ENCODE data around the gene NPHS2. TPM values are rescaled to one million over a fixed set of nuclear protein-coding genes. Genes with fewer than 3 reads are reported as not detected.

The NPHS2 gene
- polyA plus RNA-seq (2012; ENCODE audit: low read depth, missing spikeins): not detected

DNA sequence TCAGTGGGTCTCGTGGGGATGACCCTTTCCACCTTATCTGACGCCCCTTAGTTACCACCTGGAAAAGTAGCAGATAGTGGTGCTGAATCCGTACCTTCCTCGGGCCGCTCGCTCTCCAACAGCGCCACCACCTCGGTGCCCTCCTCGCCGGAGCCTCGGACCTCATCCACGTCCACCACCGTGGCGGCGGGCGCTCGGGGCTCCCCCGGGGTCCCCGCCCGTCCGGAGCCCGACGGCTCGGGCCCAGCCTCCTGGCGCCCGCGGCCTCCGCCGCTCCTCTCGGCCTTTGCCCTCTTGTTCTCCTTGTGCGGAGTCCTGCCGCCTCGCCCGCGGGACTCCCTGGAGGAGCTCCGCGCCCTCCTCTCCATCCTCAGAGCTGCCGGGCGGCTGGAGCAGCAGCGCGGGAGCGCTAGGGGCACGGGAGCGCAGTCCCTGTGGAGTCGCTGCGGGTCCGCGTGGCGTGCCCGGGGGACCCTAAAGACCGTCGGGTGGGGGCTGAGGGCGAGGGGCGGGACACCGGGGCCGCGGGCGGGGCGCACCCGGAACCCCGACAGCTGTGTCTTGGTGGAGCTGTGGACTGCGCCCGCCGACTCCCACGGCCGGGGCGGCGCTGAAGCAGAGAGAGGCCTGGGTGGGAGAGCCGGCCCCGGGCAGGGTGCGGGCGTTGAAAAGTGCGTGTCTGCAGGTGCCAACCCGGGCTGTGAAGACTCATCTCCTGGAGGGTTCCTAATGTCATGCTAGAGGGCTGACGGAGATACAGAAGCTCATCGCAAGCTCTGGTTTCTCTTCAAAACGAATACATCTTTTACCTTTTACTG is at the start of gene NPHS2:
TSS of gene NPHS2 (minus strand) at position 452 of the 818 bp plus-strand sequence. CDS start at position 368, 84 bp downstream.
- no peak for FAIRE-seq
- TF ChIP-seq TAF1 (IDR thresholded peaks at IDR 0.05; ENCODE audit: low read depth, low read length): no peak
- no peak for TF ChIP-seq SPI1 (IDR thresholded peaks at IDR 0.05; ENCODE audit: low read depth, low read length)
- TF ChIP-seq PAX5 (IDR thresholded peaks at IDR 0.05; ENCODE audit: insufficient read depth, low read length, severe bottlenecking): no peak
- TF ChIP-seq POLR2AphosphoS5 (IDR thresholded peaks at IDR 0.05; ENCODE audit: low read depth, low read length): no peak
- TF ChIP-seq POU2F2 (IDR thresholded peaks at IDR 0.05; ENCODE audit: low read depth, low read length): no peak
- no peak for TF ChIP-seq POLR2A (IDR thresholded peaks at IDR 0.05; ENCODE audit: low read depth, low read length)
- DNase-seq (ENCODE audit: insufficient read length, low spot score): no peak

DNA sequence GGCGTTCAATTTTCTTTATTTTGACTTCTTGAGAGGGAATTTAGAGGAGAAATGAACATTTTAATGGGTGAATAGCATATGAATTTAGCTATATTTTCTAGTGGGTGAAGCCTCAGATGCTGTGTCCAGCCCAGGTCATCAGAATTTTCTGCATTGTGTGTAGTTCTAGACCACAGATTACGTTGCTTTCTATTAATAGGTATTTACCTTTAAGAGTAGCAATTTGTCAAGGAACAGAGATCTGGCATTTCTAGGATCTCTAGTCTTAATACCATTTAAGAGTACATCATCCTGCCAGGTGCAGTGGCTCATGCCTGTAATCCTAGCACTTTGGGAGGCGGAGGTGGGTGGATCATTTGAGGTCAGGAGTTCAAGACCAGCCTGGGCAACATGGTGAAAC is 36.6 kb upstream of the NPHS2 start:
- no peak for DNase-seq (ENCODE audit: insufficient read length, low spot score)
- TF ChIP-seq SPI1 (IDR thresholded peaks at IDR 0.05; ENCODE audit: low read depth, low read length): no peak
- TF ChIP-seq POLR2A (IDR thresholded peaks at IDR 0.05; ENCODE audit: low read depth, low read length): no peak
- TF ChIP-seq POLR2AphosphoS5 (IDR thresholded peaks at IDR 0.05; ENCODE audit: low read depth, low read length): no peak
- TF ChIP-seq TAF1 (IDR thresholded peaks at IDR 0.05; ENCODE audit: low read depth, low read length): no peak
- no peak for TF ChIP-seq PAX5 (IDR thresholded peaks at IDR 0.05; ENCODE audit: insufficient read depth, low read length, severe bottlenecking)
- no peak for TF ChIP-seq POU2F2 (IDR thresholded peaks at IDR 0.05; ENCODE audit: low read depth, low read length)
- FAIRE-seq: no peak

DNA sequence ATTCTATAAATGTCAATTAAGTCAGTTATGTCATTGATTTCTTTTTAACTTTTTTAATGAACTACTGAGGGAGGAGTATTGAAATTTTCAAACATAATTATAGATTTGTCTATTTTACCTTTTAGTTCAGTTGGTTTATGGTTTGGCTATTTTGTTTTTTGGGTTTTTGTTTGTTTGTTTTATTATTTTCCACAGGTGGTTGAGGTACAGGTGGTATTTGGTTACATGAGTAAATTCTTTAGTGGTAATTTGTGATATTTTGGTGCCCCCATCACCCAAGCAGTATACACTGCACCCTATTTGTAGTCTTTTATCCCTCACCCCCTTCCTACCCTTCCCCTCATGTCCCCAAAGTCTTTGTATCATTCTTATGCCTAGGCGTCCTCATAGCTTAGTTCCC is 25.3 kb upstream of the NPHS2 start:
- FAIRE-seq (no peak), DNase-seq (ENCODE audit: insufficient read length, low spot score) (no peak)
- no peak for TF ChIP-seq TAF1 (IDR thresholded peaks at IDR 0.05; ENCODE audit: low read depth, low read length)
- TF ChIP-seq POLR2A (IDR thresholded peaks at IDR 0.05; ENCODE audit: low read depth, low read length): no peak
- no peak for TF ChIP-seq POU2F2 (IDR thresholded peaks at IDR 0.05; ENCODE audit: low read depth, low read length)

DNA sequence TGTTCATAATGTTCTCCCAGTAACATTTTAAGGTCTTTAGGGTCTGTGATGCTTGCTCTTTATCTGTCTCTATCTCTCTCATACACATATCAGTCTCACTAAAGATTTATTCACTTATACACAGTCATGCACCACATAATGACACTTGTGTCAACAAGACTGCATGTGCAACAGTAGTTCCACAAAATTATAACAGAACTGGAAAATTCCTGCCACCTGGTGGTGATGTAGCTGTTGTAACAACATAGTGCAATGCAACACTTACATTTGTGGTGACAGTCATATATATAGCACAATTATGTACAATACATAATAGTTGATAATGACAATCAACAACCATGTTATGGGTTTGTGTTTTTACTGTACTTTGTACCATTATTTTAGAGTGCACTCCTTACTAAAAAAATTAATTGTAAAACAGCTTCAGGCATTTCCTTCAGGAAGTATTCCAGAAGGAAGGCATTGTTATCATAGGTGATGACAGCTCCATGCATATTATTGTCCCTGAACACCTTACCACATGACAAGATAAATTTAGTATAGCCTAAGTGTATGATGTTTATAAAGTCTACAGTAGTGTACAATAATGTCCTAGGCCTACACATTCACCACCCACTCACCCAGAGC is 24.0 kb upstream of the NPHS2 start:
- DNase-seq (ENCODE audit: insufficient read length, low spot score) (no peak), FAIRE-seq (peak; percentile 79)
- TF ChIP-seq PAX5 (IDR thresholded peaks at IDR 0.05; ENCODE audit: insufficient read depth, low read length, severe bottlenecking) (no peak), POLR2AphosphoS5 (IDR thresholded peaks at IDR 0.05; ENCODE audit: low read depth, low read length) (no peak), POLR2A (IDR thresholded peaks at IDR 0.05; ENCODE audit: low read depth, low read length) (no peak), POU2F2 (IDR thresholded peaks at IDR 0.05; ENCODE audit: low read depth, low read length) (no peak), TAF1 (IDR thresholded peaks at IDR 0.05; ENCODE audit: low read depth, low read length) (no peak), SPI1 (IDR thresholded peaks at IDR 0.05; ENCODE audit: low read depth, low read length) (no peak)

DNA sequence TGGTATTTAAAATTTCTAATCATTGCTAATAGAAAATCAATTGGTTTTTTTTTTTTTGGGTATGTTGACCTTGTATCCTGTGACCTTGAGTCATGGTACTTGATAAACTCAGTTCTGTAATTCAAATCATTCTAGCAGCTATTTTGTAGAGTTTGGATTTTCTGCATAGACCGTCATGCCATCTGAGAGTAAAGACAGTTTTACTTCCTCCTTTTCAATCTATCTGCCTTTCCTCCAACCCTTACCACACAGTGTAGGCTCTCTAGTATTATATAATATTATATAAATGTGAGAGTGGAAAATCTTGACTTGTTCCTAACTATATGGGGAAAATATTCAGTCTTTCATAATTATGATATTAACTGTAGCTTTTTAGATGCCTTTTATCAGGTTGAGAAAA is 22.9 kb upstream of the NPHS2 start:
- no peak for FAIRE-seq
- TF ChIP-seq PAX5 (IDR thresholded peaks at IDR 0.05; ENCODE audit: insufficient read depth, low read length, severe bottlenecking) (no peak), POU2F2 (IDR thresholded peaks at IDR 0.05; ENCODE audit: low read depth, low read length) (no peak), POLR2A (IDR thresholded peaks at IDR 0.05; ENCODE audit: low read depth, low read length) (no peak), POLR2AphosphoS5 (IDR thresholded peaks at IDR 0.05; ENCODE audit: low read depth, low read length) (no peak), SPI1 (IDR thresholded peaks at IDR 0.05; ENCODE audit: low read depth, low read length) (no peak), TAF1 (IDR thresholded peaks at IDR 0.05; ENCODE audit: low read depth, low read length) (no peak)
- DNase-seq (ENCODE audit: insufficient read length, low spot score): no peak

DNA sequence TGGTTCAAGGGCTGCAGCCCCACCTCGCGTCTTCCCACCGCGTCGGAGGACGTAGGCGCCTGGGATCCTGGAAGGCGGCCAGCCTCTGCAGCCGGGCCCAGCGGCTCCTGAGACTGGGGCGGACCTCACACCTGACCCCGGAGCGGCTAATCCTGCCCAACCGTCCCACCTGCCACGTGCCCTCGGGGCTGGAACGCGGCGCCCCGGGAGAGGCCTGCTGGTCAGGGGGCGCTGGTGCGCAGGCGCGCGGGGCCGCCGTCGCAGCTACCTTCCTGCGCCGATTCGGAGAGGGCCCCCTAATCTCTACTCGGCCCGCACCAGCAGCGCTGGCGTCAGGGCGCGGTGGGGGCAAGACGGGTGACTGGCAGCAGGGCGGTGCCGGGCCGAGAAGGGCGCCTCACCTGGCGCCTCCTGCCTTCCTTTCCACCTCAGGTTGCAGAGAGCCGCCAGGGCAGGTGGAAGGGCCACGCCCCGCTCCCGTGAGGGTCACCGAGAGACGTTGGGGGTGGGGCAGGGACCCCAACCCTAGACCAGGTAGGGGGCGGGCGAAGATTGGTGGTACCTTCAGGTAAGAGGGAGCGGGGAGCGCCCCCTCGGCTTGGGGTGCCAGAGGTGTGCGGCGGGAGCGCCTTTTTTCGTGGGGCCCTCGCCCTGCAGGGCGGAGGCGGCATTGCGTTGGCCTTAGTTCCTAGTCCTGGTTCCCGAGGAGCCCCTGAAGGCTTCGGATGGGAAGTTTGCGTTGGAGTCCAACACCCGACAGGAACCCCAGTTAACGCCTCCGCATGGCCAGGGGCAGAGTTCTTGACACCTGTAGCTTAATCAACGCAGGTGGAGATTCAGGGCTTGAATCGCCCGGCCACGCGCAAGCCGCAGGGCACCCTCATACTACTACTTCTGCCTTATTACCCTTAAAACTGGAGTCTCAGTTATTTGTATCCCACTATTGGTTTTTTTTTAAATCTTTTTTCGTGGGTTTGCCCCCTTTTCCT is 16.1 kb upstream of the NPHS2 start, which contains the start of gene TDRD5:
TSS of gene TDRD5 (plus strand) at position 241 of the 989 bp plus-strand sequence. CDS start 784 bp downstream, outside the sequence.
- FAIRE-seq (no peak), DNase-seq (ENCODE audit: insufficient read length, low spot score) (no peak)
- TF ChIP-seq POLR2A (IDR thresholded peaks at IDR 0.05; ENCODE audit: low read depth, low read length) (no peak), SPI1 (IDR thresholded peaks at IDR 0.05; ENCODE audit: low read depth, low read length) (no peak), TAF1 (IDR thresholded peaks at IDR 0.05; ENCODE audit: low read depth, low read length) (no peak), POU2F2 (IDR thresholded peaks at IDR 0.05; ENCODE audit: low read depth, low read length) (no peak), POLR2AphosphoS5 (IDR thresholded peaks at IDR 0.05; ENCODE audit: low read depth, low read length) (no peak), PAX5 (IDR thresholded peaks at IDR 0.05; ENCODE audit: insufficient read depth, low read length, severe bottlenecking) (no peak)

DNA sequence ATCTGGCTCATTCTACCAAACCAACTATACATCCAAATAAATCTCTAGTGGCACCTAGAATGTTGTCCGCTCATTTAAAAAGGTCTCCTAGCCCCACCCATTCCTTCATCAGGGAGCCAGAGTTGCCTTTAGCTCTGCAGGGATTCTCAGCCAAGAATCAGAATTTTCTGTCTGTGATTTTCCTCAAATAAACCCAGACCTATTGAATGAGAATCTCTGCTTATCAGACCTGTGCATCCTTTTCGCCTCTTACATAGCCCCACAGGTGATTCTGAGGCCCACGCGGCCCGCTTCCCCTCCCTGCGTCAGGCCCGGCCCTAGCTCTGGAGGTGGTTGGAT is 15.5 kb upstream of the NPHS2 start:
- TF ChIP-seq PAX5 (IDR thresholded peaks at IDR 0.05; ENCODE audit: insufficient read depth, low read length, severe bottlenecking): no peak
- TF ChIP-seq POLR2A (IDR thresholded peaks at IDR 0.05; ENCODE audit: low read depth, low read length): no peak
- no peak for TF ChIP-seq TAF1 (IDR thresholded peaks at IDR 0.05; ENCODE audit: low read depth, low read length)
- no peak for TF ChIP-seq SPI1 (IDR thresholded peaks at IDR 0.05; ENCODE audit: low read depth, low read length)
- DNase-seq (ENCODE audit: insufficient read length, low spot score): no peak
- no peak for FAIRE-seq

DNA sequence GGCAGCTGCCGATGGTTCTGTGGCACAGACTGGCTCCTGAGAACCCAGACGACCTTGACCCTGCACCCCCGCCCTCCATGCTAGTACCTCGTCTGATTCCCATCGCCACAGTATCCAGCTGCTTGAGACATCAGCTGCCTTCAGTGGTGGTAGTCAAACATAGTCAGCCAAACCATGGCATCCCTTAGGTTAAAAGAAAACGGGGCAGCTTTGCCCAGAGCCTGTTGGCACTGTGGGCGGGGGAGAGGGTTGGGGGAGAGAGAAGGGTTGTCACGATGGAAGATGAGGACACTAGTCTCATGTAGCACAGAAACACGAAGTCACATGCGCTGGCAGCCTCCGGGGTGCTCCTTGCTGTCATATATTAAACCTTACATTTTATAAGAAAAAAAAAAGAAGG is 14.9 kb upstream of the NPHS2 start:
- DNase-seq (ENCODE audit: insufficient read length, low spot score) (no peak), FAIRE-seq (no peak)
- TF ChIP-seq POLR2A (IDR thresholded peaks at IDR 0.05; ENCODE audit: low read depth, low read length): no peak
- no peak for TF ChIP-seq POU2F2 (IDR thresholded peaks at IDR 0.05; ENCODE audit: low read depth, low read length)
- no peak for TF ChIP-seq TAF1 (IDR thresholded peaks at IDR 0.05; ENCODE audit: low read depth, low read length)
- TF ChIP-seq SPI1 (IDR thresholded peaks at IDR 0.05; ENCODE audit: low read depth, low read length): no peak
- no peak for TF ChIP-seq PAX5 (IDR thresholded peaks at IDR 0.05; ENCODE audit: insufficient read depth, low read length, severe bottlenecking)
- TF ChIP-seq POLR2AphosphoS5 (IDR thresholded peaks at IDR 0.05; ENCODE audit: low read depth, low read length): no peak

DNA sequence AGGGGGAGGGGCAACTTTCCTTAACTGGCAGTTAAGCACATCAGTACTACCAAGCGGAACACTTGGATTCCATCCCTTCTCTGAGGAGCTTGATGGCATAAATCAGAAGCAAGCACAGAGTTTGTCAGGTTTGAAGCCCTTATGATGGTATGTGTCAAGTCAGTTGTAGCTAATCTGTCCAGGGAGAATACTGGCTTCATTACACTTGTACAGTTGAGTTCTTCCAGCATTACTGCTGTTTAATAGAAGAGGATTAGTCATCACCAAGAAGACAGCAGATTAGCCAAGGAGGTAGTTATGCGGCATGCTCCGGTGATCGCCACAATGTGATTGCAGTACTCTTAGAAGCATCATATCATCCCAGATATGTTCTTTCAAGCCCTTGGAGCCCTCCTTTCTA is 13.8 kb upstream of the NPHS2 start:
- no peak for FAIRE-seq
- no peak for DNase-seq (ENCODE audit: insufficient read length, low spot score)

More for the DNA sequence above, 13.8 kb upstream of the NPHS2 start:
- TF ChIP-seq POLR2AphosphoS5 (IDR thresholded peaks at IDR 0.05; ENCODE audit: low read depth, low read length) (no peak), POU2F2 (IDR thresholded peaks at IDR 0.05; ENCODE audit: low read depth, low read length) (no peak), POLR2A (IDR thresholded peaks at IDR 0.05; ENCODE audit: low read depth, low read length) (no peak), PAX5 (IDR thresholded peaks at IDR 0.05; ENCODE audit: insufficient read depth, low read length, severe bottlenecking) (no peak), TAF1 (IDR thresholded peaks at IDR 0.05; ENCODE audit: low read depth, low read length) (no peak), SPI1 (IDR thresholded peaks at IDR 0.05; ENCODE audit: low read depth, low read length) (no peak)

Measured in GM12891 (cell line).